Measurements from ENCODE around the gene DYNC2LI1. TPM values are rescaled to one million over a fixed set of nuclear protein-coding genes. Genes with fewer than 3 reads are reported as not detected.

DYNC2LI1 gene
- total RNA-seq, 2 experiments from 2014 or later = 8.0 to 8.9 TPM

GRCh38 chr2:43800894-43801293 lies 27.1 kb downstream of the DYNC2LI1 start:
- CTCF ChIA-PET = no interaction called here
- Mint-ChIP-seq H3K9me3 (no peaks in the 10 kb centered on the region), H3K4me3 (no peak overlapping the region), H3K36me3 (ENCODE audit: low read depth) (no peaks in the 10 kb centered on the region), H3K27me3 (ENCODE audit: low read depth) (no peaks in the 10 kb centered on the region), H3K4me1 (ENCODE audit: low read depth) (no peaks in the 10 kb centered on the region), H3K27ac (no peak overlapping the region)
- intact Hi-C loops (cut with micrococcal nuclease) = no loop called here
- no peak for DNase-seq

DNA sequence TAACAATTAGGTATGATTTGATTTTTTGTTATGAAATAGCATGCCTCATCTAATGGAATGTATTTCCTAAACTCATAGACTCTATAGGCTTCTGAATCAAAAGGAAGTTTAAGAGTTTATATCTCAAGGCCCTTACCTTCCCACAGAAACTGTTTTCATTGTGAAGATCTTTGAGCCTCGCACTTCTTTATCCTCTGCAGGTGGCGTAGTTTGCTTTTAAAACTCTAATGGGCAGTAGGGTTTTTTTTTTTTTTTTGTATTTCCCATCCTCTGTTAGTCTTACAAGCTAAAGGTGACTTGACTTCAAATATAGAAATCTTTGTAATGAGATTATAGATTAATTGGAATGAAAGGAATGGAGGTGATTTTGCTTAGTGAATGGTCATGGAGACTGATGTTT lies 28.3 kb downstream of the DYNC2LI1 start:
- H3K27me3 Mint-ChIP-seq (ENCODE audit: low read depth) = no peaks in the 10 kb centered on the region

GRCh38 chr2:43803113-43803512 lies 29.3 kb downstream of the DYNC2LI1 start:
- Mint-ChIP-seq H3K27ac (no peak overlapping the region), H3K4me1 (ENCODE audit: low read depth) (no peaks in the 10 kb centered on the region), H3K9me3 (no peaks in the 10 kb centered on the region), H3K27me3 (ENCODE audit: low read depth) (no peaks in the 10 kb centered on the region), H3K36me3 (ENCODE audit: low read depth) (peaks cover 3% of the 10 kb centered on the region), H3K4me3 (no peak overlapping the region)
- DNase-seq = no peak
- CTCF ChIA-PET = no interaction called here
- intact Hi-C loops (cut with micrococcal nuclease) = no loop called here

More for the DNA sequence above, 28.3 kb downstream of the DYNC2LI1 start:
- Mint-ChIP-seq H3K9me3 (no peaks in the 10 kb centered on the region), H3K27ac (no peak overlapping the region), H3K4me1 (ENCODE audit: low read depth) (no peaks in the 10 kb centered on the region), H3K36me3 (ENCODE audit: low read depth) (peaks cover 3% of the 10 kb centered on the region), H3K4me3 (no peak overlapping the region)
- intact Hi-C loops (cut with micrococcal nuclease) = no loop called here
- CTCF ChIA-PET = no interaction called here
- DNase-seq = no peak

GRCh38 chr2:43806719-43807031 lies 32.8 kb downstream of the DYNC2LI1 start:
- DNase-seq = no peak
- no peaks in the 10 kb centered on the region for H3K4me1 Mint-ChIP-seq (ENCODE audit: low read depth)
- intact Hi-C loops (cut with micrococcal nuclease) = no loop called here
- H3K36me3 Mint-ChIP-seq (ENCODE audit: low read depth) = peaks cover 3% of the 10 kb centered on the region
- H3K27ac Mint-ChIP-seq = no peak overlapping the region
- H3K4me3 Mint-ChIP-seq = no peak overlapping the region
- CTCF ChIA-PET = interaction anchor here (0.6 kb wide), 1 partner anchor 83 kb away, joined by 3 read pairs; no protein-coding TSS in a partner anchor
- H3K9me3 Mint-ChIP-seq = no peaks in the 10 kb centered on the region
- no peaks in the 10 kb centered on the region for H3K27me3 Mint-ChIP-seq (ENCODE audit: low read depth)

GRCh38 chr2:43810452-43810851 lies 36.6 kb downstream of the DYNC2LI1 start:
- Mint-ChIP-seq H3K36me3 (ENCODE audit: low read depth) (peaks cover 3% of the 10 kb centered on the region), H3K4me3 (no peak overlapping the region), H3K27ac (no peak overlapping the region), H3K4me1 (ENCODE audit: low read depth) (no peaks in the 10 kb centered on the region), H3K27me3 (ENCODE audit: low read depth) (no peaks in the 10 kb centered on the region), H3K9me3 (peaks cover under 1% of the 10 kb centered on the region)
- no peak for DNase-seq
- intact Hi-C loops (cut with micrococcal nuclease) = no loop called here
- CTCF ChIA-PET = no interaction called here

DNA sequence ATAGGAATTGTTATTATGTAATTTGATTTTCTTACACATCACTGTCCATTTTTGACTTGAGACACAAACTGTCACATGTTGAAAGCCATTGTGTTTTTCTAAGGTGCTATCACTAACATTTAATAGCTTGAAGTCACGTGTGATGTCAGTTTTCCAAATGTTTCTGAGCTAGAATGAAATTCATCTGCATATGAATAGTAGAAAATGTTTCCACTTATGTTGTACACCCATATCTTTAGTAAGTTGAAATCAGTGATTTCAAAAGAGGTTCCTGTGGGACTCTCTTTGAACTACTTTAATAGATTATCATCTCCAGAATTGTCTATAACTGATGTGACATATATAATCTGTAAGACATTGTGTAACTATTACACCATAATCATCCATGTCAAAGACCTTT lies 37.0 kb downstream of the DYNC2LI1 start:
- H3K9me3 Mint-ChIP-seq = peaks cover 3% of the 10 kb centered on the region
- H3K4me3 Mint-ChIP-seq = no peak overlapping the region
- CTCF ChIA-PET = no interaction called here
- peaks cover 3% of the 10 kb centered on the region for H3K36me3 Mint-ChIP-seq (ENCODE audit: low read depth)
- no peak overlapping the region for H3K27ac Mint-ChIP-seq
- DNase-seq = no peak
- H3K27me3 Mint-ChIP-seq (ENCODE audit: low read depth) = no peaks in the 10 kb centered on the region
- no peaks in the 10 kb centered on the region for H3K4me1 Mint-ChIP-seq (ENCODE audit: low read depth)
- intact Hi-C loops (cut with micrococcal nuclease) = no loop called here

GRCh38 chr2:43812006-43812405 lies 38.2 kb downstream of the DYNC2LI1 start:
- no peak overlapping the region for H3K27ac Mint-ChIP-seq
- DNase-seq = no peak
- H3K4me1 Mint-ChIP-seq (ENCODE audit: low read depth) = no peaks in the 10 kb centered on the region
- intact Hi-C loops (cut with micrococcal nuclease) = no loop called here
- H3K36me3 Mint-ChIP-seq (ENCODE audit: low read depth) = no peaks in the 10 kb centered on the region
- no peak overlapping the region for H3K4me3 Mint-ChIP-seq
- H3K9me3 Mint-ChIP-seq = peaks cover 3% of the 10 kb centered on the region
- CTCF ChIA-PET = no interaction called here
- no peaks in the 10 kb centered on the region for H3K27me3 Mint-ChIP-seq (ENCODE audit: low read depth)

DNA sequence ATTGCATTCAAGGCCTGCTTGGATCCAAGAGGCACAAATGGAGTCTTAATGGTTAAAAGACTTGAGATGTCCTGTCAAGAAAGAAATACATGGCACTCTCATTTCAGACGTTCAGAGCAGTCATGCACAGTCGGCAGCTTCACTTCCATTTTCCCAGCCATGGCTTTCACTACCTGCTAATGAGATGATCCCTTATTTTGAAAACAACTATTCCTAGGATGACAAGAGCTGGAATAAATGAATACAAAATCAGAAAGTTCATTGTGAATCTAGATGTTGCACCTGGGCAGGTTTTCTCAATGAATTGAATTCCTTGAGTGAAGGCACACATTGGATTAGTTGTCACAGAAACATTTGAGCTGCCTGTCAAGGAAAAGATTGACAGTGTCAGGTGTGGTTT lies 39.1 kb downstream of the DYNC2LI1 start:
- no peaks in the 10 kb centered on the region for H3K4me1 Mint-ChIP-seq (ENCODE audit: low read depth)
- peaks cover 3% of the 10 kb centered on the region for H3K9me3 Mint-ChIP-seq
- H3K4me3 Mint-ChIP-seq = no peak overlapping the region
- H3K27ac Mint-ChIP-seq = no peak overlapping the region
- no peaks in the 10 kb centered on the region for H3K36me3 Mint-ChIP-seq (ENCODE audit: low read depth)
- CTCF ChIA-PET = no interaction called here
- no peaks in the 10 kb centered on the region for H3K27me3 Mint-ChIP-seq (ENCODE audit: low read depth)
- no peak for DNase-seq
- intact Hi-C loops (cut with micrococcal nuclease) = no loop called here

GRCh38 chr2:43814711-43815110 lies 40.9 kb downstream of the DYNC2LI1 start:
- CTCF ChIA-PET = no interaction called here
- H3K27me3 Mint-ChIP-seq (ENCODE audit: low read depth) = no peaks in the 10 kb centered on the region

DNA sequence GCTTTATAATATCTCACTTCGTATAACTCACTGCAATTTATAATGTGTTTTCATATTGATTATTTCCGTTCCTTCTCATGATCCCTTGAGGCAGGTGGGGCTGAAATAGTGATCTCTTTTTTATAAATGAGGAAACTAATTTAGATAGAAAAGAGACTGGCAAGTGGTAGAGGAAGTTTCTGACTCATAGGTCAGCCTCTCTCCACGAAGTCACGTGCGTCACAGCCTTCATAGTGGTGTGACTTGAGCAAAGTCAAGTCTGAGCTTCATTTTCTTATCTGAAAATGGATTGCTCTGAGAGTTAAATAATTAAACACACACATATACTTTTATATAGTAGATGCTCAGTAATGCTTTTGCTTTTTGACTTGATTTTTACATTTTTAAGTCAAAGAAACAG lies 44.9 kb downstream of the DYNC2LI1 start:
- no peak overlapping the region for H3K27ac Mint-ChIP-seq
- no peaks in the 10 kb centered on the region for H3K4me1 Mint-ChIP-seq (ENCODE audit: low read depth)
- DNase-seq = peak; percentile 47
- H3K36me3 Mint-ChIP-seq (ENCODE audit: low read depth) = no peaks in the 10 kb centered on the region
- intact Hi-C loops (cut with micrococcal nuclease) = no loop called here
- CTCF ChIA-PET = no interaction called here
- peaks cover 3% of the 10 kb centered on the region for H3K9me3 Mint-ChIP-seq
- peaks cover 14% of the 10 kb centered on the region for H3K27me3 Mint-ChIP-seq (ENCODE audit: low read depth)
- no peak overlapping the region for H3K4me3 Mint-ChIP-seq

More at GRCh38 chr2:43814711-43815110, 40.9 kb downstream of the DYNC2LI1 start:
- Mint-ChIP-seq H3K27ac (no peak overlapping the region), H3K4me3 (no peak overlapping the region), H3K36me3 (ENCODE audit: low read depth) (no peaks in the 10 kb centered on the region), H3K4me1 (ENCODE audit: low read depth) (no peaks in the 10 kb centered on the region), H3K9me3 (peaks cover 3% of the 10 kb centered on the region)
- no peak for DNase-seq
- intact Hi-C loops (cut with micrococcal nuclease) = no loop called here

DNA sequence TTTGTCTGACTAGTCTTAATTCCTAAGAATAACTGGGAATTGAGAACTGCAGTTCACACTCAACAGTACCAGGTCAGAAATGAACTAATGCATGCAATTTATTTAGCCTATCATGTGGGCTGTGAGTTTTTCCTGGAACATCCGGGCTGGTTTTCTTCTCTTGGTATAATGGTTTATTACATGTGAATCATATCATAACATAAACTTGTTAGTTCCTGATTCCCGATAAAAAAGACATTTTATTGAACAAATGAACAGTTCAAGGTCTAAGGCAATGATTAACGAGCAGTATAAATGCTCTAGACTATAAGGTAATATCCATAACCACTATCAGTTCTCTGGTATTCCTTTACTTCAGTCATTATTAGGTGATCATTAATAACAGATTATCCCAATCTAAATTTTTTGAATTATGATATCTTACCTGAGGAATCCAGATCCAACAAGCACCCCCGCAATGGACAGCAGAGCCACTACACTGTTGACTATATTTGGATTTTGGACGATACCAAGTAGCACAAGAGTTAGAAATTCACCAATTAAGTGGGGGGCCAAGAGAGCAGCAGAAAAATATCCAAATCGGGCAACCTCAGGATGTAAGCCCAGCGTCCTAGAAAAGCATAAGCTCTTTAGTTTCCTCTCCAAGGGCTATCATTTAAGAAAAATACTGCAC lies 45.8 kb downstream of the DYNC2LI1 start:
- no peak overlapping the region for H3K4me3 Mint-ChIP-seq
- CTCF ChIA-PET = no interaction called here
- H3K36me3 Mint-ChIP-seq (ENCODE audit: low read depth) = no peaks in the 10 kb centered on the region
- DNase-seq = no peak
- H3K27ac Mint-ChIP-seq = no peak overlapping the region
- intact Hi-C loops (cut with micrococcal nuclease) = no loop called here
- peaks cover 3% of the 10 kb centered on the region for H3K9me3 Mint-ChIP-seq
- peaks cover 14% of the 10 kb centered on the region for H3K27me3 Mint-ChIP-seq (ENCODE audit: low read depth)
- H3K4me1 Mint-ChIP-seq (ENCODE audit: low read depth) = no peaks in the 10 kb centered on the region

DNA sequence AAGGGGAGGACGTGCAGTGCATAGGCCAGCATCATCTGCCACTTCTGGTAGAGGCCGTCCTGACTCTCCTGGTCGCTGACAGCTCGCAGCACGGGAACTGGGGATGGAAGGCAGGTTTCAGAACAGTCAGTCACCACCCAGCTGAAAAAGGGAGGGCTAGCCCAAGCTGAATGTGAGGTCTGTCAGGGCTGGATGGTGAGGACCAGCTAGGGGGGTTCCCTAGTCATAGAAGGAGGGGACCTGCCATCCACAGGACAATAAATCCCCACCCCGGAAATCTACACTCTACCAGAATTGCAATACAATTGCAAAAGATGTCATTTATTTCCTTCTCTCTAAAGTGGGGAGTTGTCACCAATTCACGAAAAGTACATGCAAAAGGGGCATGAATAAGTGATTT lies 49.0 kb downstream of the DYNC2LI1 start:
- intact Hi-C loops (cut with micrococcal nuclease) = no loop called here
- no peaks in the 10 kb centered on the region for H3K36me3 Mint-ChIP-seq (ENCODE audit: low read depth)

DNA sequence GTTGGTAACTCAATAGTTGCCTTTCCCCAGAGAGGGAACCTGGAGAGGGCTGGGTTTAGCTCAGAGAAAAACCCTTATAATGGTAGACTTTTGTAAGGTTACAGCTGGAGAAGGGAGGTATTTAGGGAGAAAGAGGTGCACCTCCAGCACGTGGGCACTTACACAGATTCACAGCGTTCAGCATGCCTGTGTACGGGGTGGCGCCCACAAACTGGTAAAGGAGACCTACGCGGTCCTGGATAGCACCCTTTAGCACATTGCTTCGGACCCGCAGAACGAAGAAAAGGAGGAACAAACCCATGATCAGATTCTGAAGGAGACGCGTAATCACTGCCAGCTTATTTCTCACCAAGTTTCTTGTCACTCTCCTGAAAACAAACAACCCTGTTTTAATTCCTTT lies 49.9 kb downstream of the DYNC2LI1 start:
- CTCF ChIA-PET = no interaction called here
- H3K4me1 Mint-ChIP-seq (ENCODE audit: low read depth) = no peaks in the 10 kb centered on the region
- intact Hi-C loops (cut with micrococcal nuclease) = no loop called here

More for the DNA sequence above, 49.0 kb downstream of the DYNC2LI1 start:
- DNase-seq = no peak
- Mint-ChIP-seq H3K4me1 (ENCODE audit: low read depth) (no peaks in the 10 kb centered on the region), H3K9me3 (no peaks in the 10 kb centered on the region), H3K4me3 (no peak overlapping the region), H3K27ac (no peak overlapping the region), H3K27me3 (ENCODE audit: low read depth) (peaks cover 15% of the 10 kb centered on the region)
- CTCF ChIA-PET = no interaction called here

More for the DNA sequence above, 49.9 kb downstream of the DYNC2LI1 start:
- no peak overlapping the region for H3K4me3 Mint-ChIP-seq
- H3K27ac Mint-ChIP-seq = no peak overlapping the region
- H3K27me3 Mint-ChIP-seq (ENCODE audit: low read depth) = peaks cover 17% of the 10 kb centered on the region
- no peaks in the 10 kb centered on the region for H3K9me3 Mint-ChIP-seq
- no peaks in the 10 kb centered on the region for H3K36me3 Mint-ChIP-seq (ENCODE audit: low read depth)
- no peak for DNase-seq
